NCI-H748 treated with DMSO at 0.1 percent for 48 hours (cell line): ENCODE measurements around the gene TCAF1.
"Not testable (repeated sequence)": the region's sequence is repeated elsewhere in the genome, so short reads cannot be mapped to it uniquely, and the experiment has no call there.

Experiments
- DNase-seq: peaks from one replicate; lab custom pipeline; 2025; lab: John Stamatoyannopoulos, UW

Gene TCAF1

GRCh38 chr7:143855443-143855842 is 46.5 kb downstream of the TCAF1 start:
- not testable (repeated sequence) for DNase-seq

GRCh38 chr7:143850682-143851081 is 51.3 kb downstream of the TCAF1 start:
- DNase-seq: no peak

GRCh38 chr7:143849785-143850479 is 52.0 kb downstream of the TCAF1 start:
- no peak for DNase-seq

GRCh38 chr7:143848192-143848591 is 53.8 kb downstream of the TCAF1 start:
- DNase-seq: no peak

- no peak for DNase-seq
Observed at GRCh38 chr7:143846692-143847091, 55.3 kb downstream of the TCAF1 start.

GRCh38 chr7:143841696-143842095 is 60.3 kb downstream of the TCAF1 start:
- DNase-seq: not testable (repeated sequence)

- not testable (repeated sequence) for DNase-seq
Observed at GRCh38 chr7:143840062-143840461, 61.9 kb downstream of the TCAF1 start.

GRCh38 chr7:143837223-143837622 is 64.8 kb downstream of the TCAF1 start:
- DNase-seq: not testable (repeated sequence)

- DNase-seq: peak; percentile 36
Observed at GRCh38 chr7:143836622-143837021, 65.4 kb downstream of the TCAF1 start.

GRCh38 chr7:143836088-143836487 is 65.9 kb downstream of the TCAF1 start:
- DNase-seq: not testable (repeated sequence)

- not testable (repeated sequence) for DNase-seq
Observed at GRCh38 chr7:143826578-143826977, 75.4 kb downstream of the TCAF1 start.

- DNase-seq: not testable (repeated sequence)
Observed at GRCh38 chr7:143824295-143825135, 77.5 kb downstream of the TCAF1 start.

- not testable (repeated sequence) for DNase-seq
Observed at GRCh38 chr7:143823634-143824294, 78.2 kb downstream of the TCAF1 start.

GRCh38 chr7:143821392-143822277 is 80.3 kb downstream of the TCAF1 start:
- DNase-seq: not testable (repeated sequence)

- DNase-seq: not testable (repeated sequence)
Observed at GRCh38 chr7:143817873-143818272, 84.1 kb downstream of the TCAF1 start.

GRCh38 chr7:143816471-143817133 is 85.4 kb downstream of the TCAF1 start:
- not testable (repeated sequence) for DNase-seq

- not testable (repeated sequence) for DNase-seq
Observed at GRCh38 chr7:143810639-143811038, 91.3 kb downstream of the TCAF1 start.

GRCh38 chr7:143806664-143807071 is 95.3 kb downstream of the TCAF1 start:
- not testable (repeated sequence) for DNase-seq
